Activated T-helper 1 cell treated with anti-CD3 and anti-CD28 coated beads, Interleukin-12 subunit alpha, Interleukin-12 subunit beta, Interleukin-2, Interleukin-4 antibody, amounts not matched to agents 30 ng/mL and 10 ng/mL and 1 ng/mL, durations not matched to agents 14 hours and 24 hours and 36 hours (primary cell): ENCODE measurements around the gene CCDC192. TPM values are rescaled to one million over a fixed set of nuclear protein-coding genes. Genes with fewer than 3 reads are reported as not detected.

Experiments used
- DNase-seq: peaks from one replicate; pipeline ENCODE4 v3.0.0; 2021; ENCODE audit warnings: low spot score
- H3K27ac Mint-ChIP-seq: one replicate; pipeline ENCODE4 v1.8.0; 2021; ENCODE audit warnings: mild to moderate bottlenecking, mixed read lengths
- H3K27me3 Mint-ChIP-seq: one replicate; pipeline ENCODE4 v1.8.0; 2022; ENCODE audit warnings: mild to moderate bottlenecking, moderate library complexity, mixed read lengths; ENCODE audit not compliant: insufficient read depth
- H3K36me3 Mint-ChIP-seq: one replicate; pipeline ENCODE4 v1.8.0; 2021; ENCODE audit warnings: low read depth, mixed read lengths
- H3K4me1 Mint-ChIP-seq: one replicate; pipeline ENCODE4 v1.8.0; 2021; ENCODE audit warnings: low read depth, mixed read lengths
- H3K4me3 Mint-ChIP-seq: one replicate; pipeline ENCODE4 v1.8.0; 2021; ENCODE audit warnings: mild to moderate bottlenecking, moderate library complexity, mixed read lengths
- H3K9me3 Mint-ChIP-seq: one replicate; pipeline ENCODE4 v1.8.0; 2021; ENCODE audit warnings: mixed read lengths
- intact Hi-C: fragments of 100-400 bp; cut with micrococcal nuclease; formaldehyde crosslinking; loops from one replicate; pipeline ENCODE4 v1.15.1; 2024
- total RNA-seq: library from RNA; stranded (reverse); gene quantifications from 2 replicates; pipeline ENCODE4 v1.2.3, GENCODE V29; 2022

Gene CCDC192
- total RNA-seq, 1 donor from 2014 or later: not detected

DNA sequence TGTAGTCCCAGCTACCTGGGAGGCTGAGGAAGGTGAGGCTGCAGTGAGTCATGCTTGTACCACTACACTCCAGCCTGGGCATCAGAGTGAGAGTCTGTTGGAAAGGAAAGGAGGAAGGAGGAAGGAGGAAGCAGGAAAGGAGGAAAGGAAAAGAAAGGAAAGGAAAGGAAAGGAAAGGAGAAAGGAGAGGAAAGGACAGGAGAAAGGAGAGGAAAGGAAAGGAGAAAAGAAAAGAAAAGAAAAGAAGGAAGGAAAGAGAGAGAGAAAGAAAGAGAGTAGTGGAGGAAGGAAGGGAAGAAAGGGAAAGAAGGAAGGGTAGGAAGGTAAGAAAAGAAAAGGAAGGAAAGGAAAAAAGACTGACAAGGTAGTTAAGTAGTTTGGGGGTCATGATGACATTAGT, 217.7 kb downstream of the CCDC192 start:
- Mint-ChIP-seq H3K27ac (no peak overlapping the region), H3K4me3 (no peak overlapping the region), H3K36me3 (no peaks in the 10 kb centered on the region), H3K9me3 (no peaks in the 10 kb centered on the region), H3K27me3 (peaks cover 3% of the 10 kb centered on the region), H3K4me1 (peaks cover 11% of the 10 kb centered on the region)
- no peak for DNase-seq
- intact Hi-C loops: no loop called here

DNA sequence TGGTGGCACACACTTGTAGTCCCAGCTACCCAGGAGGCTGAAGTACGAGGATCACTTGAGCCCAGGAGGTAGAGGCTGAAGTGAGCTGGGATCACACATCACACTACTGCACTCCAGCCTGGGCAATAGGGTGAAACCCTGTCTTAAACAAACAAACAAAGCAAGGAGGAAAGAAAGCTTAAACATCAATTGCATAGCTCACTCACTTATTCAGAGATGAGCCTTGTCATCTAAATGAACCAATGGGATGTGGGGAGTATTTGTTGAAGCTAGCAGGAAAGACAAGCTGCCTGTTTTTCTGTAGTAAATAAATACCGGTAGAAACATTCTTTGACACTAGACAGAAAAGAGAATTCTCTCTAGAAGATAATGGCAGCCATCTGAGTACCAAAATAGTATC, 219.4 kb downstream of the CCDC192 start:
- Mint-ChIP-seq H3K9me3 (no peaks in the 10 kb centered on the region), H3K4me1 (no peaks in the 10 kb centered on the region), H3K4me3 (no peak overlapping the region), H3K27me3 (peaks cover 3% of the 10 kb centered on the region), H3K27ac (no peak overlapping the region), H3K36me3 (no peaks in the 10 kb centered on the region)
- no peak for DNase-seq
- intact Hi-C loops: no loop called here

DNA sequence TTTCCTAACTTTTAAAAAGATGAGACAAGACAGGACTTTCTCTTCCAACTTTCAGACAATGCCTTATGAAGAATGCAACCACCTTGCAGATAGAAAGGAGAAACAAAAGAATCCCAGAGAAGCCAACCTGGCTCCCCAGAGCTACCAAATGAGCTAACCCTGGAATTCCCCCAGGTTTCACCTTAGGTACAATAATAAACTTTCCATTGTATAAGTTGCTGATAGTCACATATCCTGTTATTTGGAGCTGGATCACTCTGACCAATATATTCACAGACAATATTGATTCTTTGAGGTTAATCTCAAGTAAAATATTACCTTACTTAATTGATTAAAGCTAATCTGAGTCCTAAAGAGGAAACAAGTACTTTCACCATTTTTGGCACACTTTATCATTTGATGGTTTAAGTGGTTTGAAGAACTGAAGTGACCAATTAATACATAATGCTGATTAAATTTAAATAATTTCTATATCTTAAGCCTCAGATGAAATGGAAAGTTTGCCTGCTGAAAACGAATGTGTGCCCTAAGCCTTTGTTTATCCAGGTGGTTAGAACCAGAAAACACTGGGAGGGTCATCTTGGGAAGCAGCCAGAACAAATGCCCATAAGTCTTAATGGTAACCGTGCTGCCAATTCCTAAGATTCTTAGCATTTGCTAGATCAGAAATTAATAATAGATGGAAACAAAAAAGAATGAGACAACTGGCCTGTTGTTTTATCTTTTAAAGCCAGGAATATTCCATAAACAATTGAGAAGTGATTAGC, 220.8 kb downstream of the CCDC192 start:
- H3K9me3 Mint-ChIP-seq: no peaks in the 10 kb centered on the region
- peaks cover 5% of the 10 kb centered on the region for H3K27me3 Mint-ChIP-seq
- no peaks in the 10 kb centered on the region for H3K36me3 Mint-ChIP-seq
- no peak for DNase-seq
- intact Hi-C loops: no loop called here
- no peaks in the 10 kb centered on the region for H3K4me1 Mint-ChIP-seq
- no peak overlapping the region for H3K27ac Mint-ChIP-seq
- H3K4me3 Mint-ChIP-seq: no peak overlapping the region

DNA sequence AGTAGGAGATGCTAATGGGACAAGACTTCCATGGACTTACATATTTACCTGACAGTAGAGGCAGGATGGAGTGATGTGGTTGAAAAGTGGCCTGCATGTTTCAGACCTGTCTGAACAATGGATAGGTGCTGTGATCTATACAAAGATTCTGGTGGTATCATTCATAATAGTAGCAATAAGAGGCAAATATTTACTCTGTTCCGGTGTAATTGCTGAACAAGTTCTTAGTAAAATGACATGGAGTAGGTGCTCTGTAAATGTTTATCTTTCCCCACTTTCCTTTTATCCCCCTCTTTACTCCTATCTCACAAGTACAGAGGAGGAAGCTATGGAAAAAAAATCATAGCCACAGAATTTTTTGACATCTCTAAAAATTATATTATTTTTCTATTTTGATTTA, 221.4 kb downstream of the CCDC192 start:
- no peaks in the 10 kb centered on the region for H3K36me3 Mint-ChIP-seq
- H3K4me1 Mint-ChIP-seq: no peaks in the 10 kb centered on the region
- H3K27me3 Mint-ChIP-seq: peaks cover 4% of the 10 kb centered on the region
- no peak for DNase-seq
- intact Hi-C loops: no loop called here
- H3K9me3 Mint-ChIP-seq: no peaks in the 10 kb centered on the region
- no peak overlapping the region for H3K27ac Mint-ChIP-seq
- H3K4me3 Mint-ChIP-seq: no peak overlapping the region

DNA sequence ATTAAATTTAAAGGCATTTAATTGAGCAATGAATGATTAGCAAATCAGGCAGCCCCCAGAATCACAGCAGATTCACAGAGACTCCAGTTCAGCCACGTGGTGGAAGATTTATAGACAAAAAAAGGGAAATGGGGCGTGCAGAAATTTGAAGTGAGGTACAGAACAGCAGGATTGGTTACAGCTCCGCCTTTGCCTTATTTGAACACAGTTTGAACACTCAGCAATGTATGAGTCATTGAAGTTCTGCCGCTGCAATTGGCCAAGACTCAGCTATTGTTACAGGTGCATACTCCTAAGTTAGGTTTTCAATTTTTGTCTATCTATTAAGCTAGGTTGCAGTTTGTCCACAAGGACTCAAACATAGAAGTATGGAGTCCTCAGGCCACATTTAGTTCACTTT, 222.7 kb downstream of the CCDC192 start:
- H3K4me1 Mint-ChIP-seq: no peaks in the 10 kb centered on the region
- intact Hi-C loops: no loop called here

DNA sequence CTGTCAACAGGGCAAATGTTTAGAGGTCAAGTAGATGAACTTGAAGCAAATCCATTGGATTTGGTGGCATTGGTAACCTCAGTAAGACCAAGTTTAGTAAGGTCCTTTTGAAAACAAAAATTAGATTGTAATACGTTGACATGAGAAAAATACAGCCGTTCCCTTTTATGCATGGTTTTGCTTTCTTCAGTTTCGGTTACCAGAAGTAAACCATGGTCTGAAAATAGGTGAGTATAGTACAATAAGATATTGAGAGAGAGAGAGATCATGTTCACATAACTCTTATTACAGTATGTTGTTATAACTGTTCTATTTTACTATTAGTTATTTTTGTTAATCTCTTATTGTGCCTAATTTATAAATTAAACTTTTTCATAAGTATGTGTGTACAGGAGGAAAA, 223.8 kb downstream of the CCDC192 start:
- Mint-ChIP-seq H3K4me1 (no peaks in the 10 kb centered on the region), H3K27ac (no peak overlapping the region)

More for the DNA sequence above, 222.7 kb downstream of the CCDC192 start:
- Mint-ChIP-seq H3K4me3 (no peak overlapping the region), H3K27ac (no peak overlapping the region), H3K9me3 (no peaks in the 10 kb centered on the region), H3K36me3 (no peaks in the 10 kb centered on the region), H3K27me3 (peaks cover 4% of the 10 kb centered on the region)
- no peak for DNase-seq

DNA sequence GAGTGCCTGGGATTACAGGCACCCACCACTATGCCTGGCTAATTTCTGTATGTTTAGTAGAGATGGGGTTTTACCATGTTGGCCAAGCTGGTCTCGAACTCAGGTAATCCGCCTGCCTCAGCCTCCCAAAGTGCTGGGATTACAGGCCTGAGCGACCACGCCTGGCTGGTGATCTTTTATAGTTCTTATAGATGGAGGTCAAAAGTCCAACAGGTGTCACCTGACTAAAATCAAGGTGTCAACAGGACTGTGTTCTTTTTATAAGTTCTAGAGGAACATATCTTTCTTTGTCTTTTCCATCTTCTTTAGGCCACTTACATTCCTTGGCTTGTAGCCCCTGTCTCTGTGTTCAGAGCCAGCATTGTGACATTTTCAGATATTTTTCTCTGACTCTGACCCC, 224.9 kb downstream of the CCDC192 start:
- H3K27me3 Mint-ChIP-seq: peaks cover 4% of the 10 kb centered on the region
- no peak overlapping the region for H3K4me3 Mint-ChIP-seq
- no peaks in the 10 kb centered on the region for H3K36me3 Mint-ChIP-seq
- DNase-seq: no peak
- intact Hi-C loops: no loop called here
- no peaks in the 10 kb centered on the region for H3K4me1 Mint-ChIP-seq
- H3K27ac Mint-ChIP-seq: no peak overlapping the region
- no peaks in the 10 kb centered on the region for H3K9me3 Mint-ChIP-seq

More for the DNA sequence above, 223.8 kb downstream of the CCDC192 start:
- no peak for DNase-seq
- intact Hi-C loops: no loop called here
- Mint-ChIP-seq H3K36me3 (no peaks in the 10 kb centered on the region), H3K27me3 (peaks cover 4% of the 10 kb centered on the region), H3K4me3 (no peak overlapping the region), H3K9me3 (no peaks in the 10 kb centered on the region)

DNA sequence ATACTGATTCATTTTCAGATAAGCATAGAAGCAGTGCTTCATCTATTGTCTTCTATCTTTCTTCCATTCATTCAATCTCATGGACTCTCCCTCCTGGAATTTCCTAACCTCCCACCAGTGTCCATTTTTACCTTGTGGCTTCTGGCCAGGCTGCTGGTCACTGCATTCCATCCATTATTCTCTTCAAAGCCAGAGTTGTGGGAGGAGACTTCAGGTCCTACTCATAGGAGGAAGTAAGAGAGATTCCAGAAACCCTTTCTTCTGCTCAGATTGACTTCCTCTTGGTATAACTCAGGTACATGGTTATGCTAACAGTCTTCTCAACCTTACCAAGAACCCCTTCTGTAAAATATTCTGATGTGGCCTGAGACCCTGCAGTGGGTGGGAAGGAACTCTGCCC, 227.1 kb downstream of the CCDC192 start:
- H3K27ac Mint-ChIP-seq: no peak overlapping the region
- no peak overlapping the region for H3K4me3 Mint-ChIP-seq
- peaks cover 2% of the 10 kb centered on the region for H3K27me3 Mint-ChIP-seq
- no peaks in the 10 kb centered on the region for H3K4me1 Mint-ChIP-seq
- intact Hi-C loops: no loop called here
- no peaks in the 10 kb centered on the region for H3K9me3 Mint-ChIP-seq
- H3K36me3 Mint-ChIP-seq: no peaks in the 10 kb centered on the region
- no peak for DNase-seq

DNA sequence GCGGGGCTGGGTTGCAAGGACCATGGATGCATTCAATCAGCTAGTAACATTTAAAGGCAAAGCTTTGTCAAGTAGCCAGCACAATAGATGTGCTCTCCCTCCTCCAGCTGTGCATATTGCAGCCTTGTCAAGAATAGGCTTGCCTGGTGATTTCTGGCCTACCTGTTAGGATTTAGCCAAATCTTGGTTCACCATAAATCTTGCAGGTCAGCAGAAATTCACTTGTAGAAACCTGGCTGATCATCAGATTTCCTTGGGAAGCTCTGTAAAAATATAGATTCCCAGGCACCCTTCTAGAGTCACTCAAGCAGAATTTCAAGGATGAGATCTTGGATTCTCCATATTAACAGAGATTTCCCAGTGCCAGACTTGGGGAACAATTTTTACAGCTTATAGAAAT, 228.2 kb downstream of the CCDC192 start:
- Mint-ChIP-seq H3K9me3 (no peaks in the 10 kb centered on the region), H3K4me3 (no peak overlapping the region), H3K36me3 (no peaks in the 10 kb centered on the region), H3K4me1 (no peaks in the 10 kb centered on the region), H3K27me3 (peaks cover 2% of the 10 kb centered on the region), H3K27ac (no peak overlapping the region)
- DNase-seq: no peak
- intact Hi-C loops: no loop called here

DNA sequence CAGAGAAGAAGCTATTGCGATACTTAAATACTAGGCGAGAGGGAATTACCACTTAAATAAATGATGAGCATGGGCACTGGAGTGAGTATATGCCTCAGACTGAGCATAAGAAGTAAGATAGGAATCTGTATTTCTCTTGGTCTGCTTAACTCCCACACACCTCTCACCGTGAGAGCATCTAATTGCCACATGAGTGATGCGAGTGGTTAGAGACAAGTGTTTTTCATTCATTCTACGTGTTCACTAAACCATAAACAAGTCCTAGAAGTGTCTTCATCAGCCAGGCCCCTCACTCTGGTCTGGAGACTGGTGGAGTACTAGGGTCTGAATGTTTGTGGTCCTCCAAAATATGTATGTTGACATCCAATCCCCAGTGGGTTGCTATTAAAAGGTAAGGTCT, 230.2 kb downstream of the CCDC192 start:
- H3K4me3 Mint-ChIP-seq: no peak overlapping the region
- H3K27ac Mint-ChIP-seq: no peak overlapping the region
- no peak for DNase-seq
- no peaks in the 10 kb centered on the region for H3K36me3 Mint-ChIP-seq
- no peaks in the 10 kb centered on the region for H3K4me1 Mint-ChIP-seq
- intact Hi-C loops: no loop called here
- peaks cover 1% of the 10 kb centered on the region for H3K27me3 Mint-ChIP-seq
- no peaks in the 10 kb centered on the region for H3K9me3 Mint-ChIP-seq

DNA sequence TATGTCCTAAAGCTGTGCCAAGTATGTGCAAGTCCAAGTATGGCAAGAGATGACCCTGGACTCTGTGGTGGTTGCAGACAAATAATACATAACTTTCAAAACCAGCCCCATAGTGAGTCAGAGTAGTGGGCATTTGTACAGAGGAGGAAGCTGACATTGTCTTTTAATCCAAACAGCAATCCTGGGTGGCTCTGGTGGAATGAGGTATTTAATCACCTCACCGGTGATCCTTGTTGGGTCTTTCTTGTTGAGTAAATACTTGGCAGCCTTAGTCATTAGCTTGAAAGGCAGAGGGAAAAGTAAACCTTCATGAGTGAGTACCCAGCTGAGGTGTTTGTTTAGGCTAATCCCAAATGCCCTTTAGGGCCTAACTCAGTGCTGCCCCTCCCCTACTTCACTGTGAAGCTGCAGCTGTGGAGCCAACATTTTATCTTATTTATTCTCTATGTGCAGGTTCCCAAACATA, 231.6 kb downstream of the CCDC192 start:
- no peaks in the 10 kb centered on the region for H3K36me3 Mint-ChIP-seq
- intact Hi-C loops: no loop called here
- DNase-seq: no peak
- H3K27me3 Mint-ChIP-seq: no peaks in the 10 kb centered on the region
- H3K4me1 Mint-ChIP-seq: no peaks in the 10 kb centered on the region
- H3K9me3 Mint-ChIP-seq: no peaks in the 10 kb centered on the region
- no peak overlapping the region for H3K4me3 Mint-ChIP-seq
- H3K27ac Mint-ChIP-seq: no peak overlapping the region

DNA sequence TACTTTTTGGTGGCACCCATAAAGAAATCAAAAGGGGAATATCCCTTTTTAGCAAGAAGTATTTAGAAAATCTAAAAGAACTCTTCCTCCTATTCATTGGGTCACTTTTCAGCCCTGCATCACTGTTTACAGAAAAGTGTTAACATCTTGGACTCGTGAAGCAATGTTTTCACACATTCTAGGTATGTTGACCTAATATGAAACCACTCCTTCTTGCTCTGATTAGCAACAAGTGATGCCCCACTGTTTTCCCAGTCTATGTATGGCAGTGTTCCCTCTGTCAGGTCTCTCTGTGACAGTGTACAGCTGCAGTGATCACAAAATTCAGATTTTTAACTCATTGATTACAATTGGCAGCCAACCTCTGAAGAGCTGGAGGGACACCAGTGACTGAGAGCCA, 232.2 kb downstream of the CCDC192 start:
- no peak overlapping the region for H3K4me3 Mint-ChIP-seq
- H3K27ac Mint-ChIP-seq: no peak overlapping the region
- no peak for DNase-seq
- H3K27me3 Mint-ChIP-seq: no peaks in the 10 kb centered on the region
- intact Hi-C loops: no loop called here
- H3K4me1 Mint-ChIP-seq: no peaks in the 10 kb centered on the region
- H3K9me3 Mint-ChIP-seq: no peaks in the 10 kb centered on the region
- H3K36me3 Mint-ChIP-seq: no peaks in the 10 kb centered on the region

DNA sequence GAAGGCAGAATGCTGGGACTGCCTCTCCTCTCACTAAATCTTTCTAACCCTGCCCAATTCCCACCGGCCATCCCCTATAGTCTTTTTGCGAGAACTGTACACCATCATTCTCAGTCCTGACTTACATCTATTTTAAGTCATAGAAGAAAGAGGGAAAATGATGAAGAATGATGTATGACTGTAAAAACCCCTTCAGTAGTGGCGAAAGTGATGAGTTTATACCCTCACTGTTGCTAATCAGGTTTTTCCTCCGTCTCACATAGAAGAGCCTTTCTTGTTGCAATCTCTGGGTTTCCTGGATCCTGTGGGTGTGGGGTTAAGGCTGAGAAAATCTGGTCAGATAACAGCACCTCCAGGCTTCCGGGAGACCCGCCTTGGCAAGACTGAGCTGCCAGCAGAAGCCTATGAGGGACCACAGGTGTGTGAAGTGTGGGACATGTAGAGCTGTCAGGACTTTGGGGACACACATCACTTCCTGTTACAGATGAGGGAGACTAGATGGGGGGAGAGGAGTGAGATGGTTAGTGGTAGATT, 233.3 kb downstream of the CCDC192 start:
- no peak overlapping the region for H3K4me3 Mint-ChIP-seq
- no peaks in the 10 kb centered on the region for H3K9me3 Mint-ChIP-seq
- H3K27ac Mint-ChIP-seq: no peak overlapping the region
- peaks cover 3% of the 10 kb centered on the region for H3K4me1 Mint-ChIP-seq
- intact Hi-C loops: no loop called here
- no peaks in the 10 kb centered on the region for H3K27me3 Mint-ChIP-seq
- no peaks in the 10 kb centered on the region for H3K36me3 Mint-ChIP-seq
- no peak for DNase-seq
